ENCODE results near the gene CHCHD6.

DNA sequence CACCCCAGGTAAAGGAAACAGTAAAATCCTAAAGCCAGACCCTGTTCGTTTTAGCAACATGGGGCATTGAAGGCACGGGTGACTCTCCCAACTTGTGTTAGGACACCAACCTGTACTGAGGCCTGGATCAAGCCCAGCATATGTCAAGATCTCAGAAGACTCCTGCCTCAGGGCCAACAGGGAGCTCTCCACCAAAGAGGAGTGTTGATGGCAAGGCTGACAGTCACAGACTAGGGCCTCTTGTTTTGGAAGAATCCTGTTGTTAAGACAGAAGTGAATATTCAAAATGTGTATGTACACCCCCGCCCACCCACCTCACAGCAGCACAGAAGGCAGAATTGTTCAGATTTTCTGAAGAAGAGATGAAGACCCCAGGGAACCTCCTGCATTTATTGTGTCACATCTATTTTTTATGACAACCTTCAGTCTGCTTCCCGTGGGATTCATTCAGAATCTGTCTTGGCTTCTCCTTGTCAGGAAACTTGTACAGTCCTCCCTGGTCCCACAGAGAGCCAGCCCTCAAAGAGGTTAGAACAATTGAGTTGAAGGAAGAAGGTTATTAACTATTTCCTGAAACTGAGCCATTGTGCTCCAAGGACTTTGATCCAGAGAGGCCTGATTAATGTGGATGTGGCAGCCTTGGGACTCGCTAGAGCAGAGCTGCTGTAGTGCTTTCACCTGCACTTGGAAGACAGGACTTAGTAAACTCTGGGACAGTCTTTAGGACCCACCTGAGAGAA, 217.2 kb downstream of the CHCHD6 start:
- TF ChIP-seq, protein P1, sequence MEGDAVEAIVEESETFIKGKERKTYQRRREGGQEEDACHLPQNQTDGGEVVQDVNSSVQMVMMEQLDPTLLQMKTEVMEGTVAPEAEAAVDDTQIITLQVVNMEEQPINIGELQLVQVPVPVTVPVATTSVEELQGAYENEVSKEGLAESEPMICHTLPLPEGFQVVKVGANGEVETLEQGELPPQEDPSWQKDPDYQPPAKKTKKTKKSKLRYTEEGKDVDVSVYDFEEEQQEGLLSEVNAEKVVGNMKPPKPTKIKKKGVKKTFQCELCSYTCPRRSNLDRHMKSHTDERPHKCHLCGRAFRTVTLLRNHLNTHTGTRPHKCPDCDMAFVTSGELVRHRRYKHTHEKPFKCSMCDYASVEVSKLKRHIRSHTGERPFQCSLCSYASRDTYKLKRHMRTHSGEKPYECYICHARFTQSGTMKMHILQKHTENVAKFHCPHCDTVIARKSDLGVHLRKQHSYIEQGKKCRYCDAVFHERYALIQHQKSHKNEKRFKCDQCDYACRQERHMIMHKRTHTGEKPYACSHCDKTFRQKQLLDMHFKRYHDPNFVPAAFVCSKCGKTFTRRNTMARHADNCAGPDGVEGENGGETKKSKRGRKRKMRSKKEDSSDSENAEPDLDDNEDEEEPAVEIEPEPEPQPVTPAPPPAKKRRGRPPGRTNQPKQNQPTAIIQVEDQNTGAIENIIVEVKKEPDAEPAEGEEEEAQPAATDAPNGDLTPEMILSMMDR (conservative IDR thresholded peaks at IDR 0.05 in 1 of 2, IDR thresholded peaks at IDR 0.05 in 1 of 2; ENCODE audit: extremely low read depth in 1 of 2, insufficient read depth in 1 of 2, low read depth in 1 of 2, low read length in 2 of 2): no peak
- TF ChIP-seq EZH2 (IDR thresholded peaks at IDR 0.05; ENCODE audit: borderline replicate concordance, low read length): no peak

Data from mammary epithelial cell (primary cell).